C1 segment of cervical spinal cord (tissue), 14 donors: Measurements from ENCODE around the gene IWS1.
"Not testable (repeated sequence)": the region's sequence is repeated elsewhere in the genome, so short reads cannot be mapped to it uniquely, and the experiment has no call there.

Source experiments
- DNase-seq, 14 donors: peaks; one replicate each; lab custom pipeline; 2025; lab: John Stamatoyannopoulos, UW

IWS1 gene

DNA sequence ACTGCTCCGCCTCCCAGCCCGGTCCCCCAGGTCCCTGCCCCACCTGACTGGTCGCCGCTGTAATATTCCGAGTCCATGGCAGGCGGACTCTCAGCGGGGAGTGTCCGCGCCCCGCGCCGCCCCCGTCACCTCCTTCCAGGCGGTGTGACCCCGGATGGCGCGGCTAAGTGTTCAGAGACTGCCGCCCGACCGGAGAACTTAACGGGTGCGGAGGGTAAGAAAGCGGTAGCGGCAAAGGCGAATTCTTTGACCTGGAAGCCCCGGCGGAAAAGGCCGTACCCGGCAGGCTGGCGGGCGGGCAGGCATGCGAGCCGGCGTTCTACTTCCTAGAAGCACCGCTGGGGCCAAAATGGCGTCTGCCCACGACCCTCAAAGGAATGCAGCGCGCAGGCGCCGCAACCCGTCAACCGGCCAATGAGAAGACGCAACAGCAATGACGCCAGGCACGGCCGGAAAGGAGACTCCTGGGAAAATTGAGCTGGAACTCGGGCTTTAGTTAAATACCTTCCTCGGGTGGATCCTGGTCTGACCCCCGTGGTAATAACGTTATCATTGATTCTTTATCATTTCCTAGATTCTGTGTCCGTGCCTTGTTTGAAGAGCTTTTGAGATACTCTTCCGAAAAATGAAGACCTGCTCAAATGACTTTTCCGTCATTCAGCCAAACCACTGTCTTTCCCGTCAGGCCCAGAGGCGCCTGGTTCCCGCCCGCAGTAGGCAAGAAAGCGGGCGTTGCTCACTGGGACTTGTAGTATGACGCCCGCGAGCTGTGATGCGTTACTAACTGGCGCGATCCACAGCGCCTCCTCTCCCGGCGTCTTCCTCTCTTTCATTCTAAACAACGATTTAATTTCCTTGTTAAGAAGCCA lies at the start of gene IWS1:
TSS of gene IWS1 (minus strand) at position 358 of the 869 bp plus-strand sequence. CDS start at position 77, 281 bp downstream.
- DNase-seq: peak; percentile 54 to 98 (median 94)

DNA sequence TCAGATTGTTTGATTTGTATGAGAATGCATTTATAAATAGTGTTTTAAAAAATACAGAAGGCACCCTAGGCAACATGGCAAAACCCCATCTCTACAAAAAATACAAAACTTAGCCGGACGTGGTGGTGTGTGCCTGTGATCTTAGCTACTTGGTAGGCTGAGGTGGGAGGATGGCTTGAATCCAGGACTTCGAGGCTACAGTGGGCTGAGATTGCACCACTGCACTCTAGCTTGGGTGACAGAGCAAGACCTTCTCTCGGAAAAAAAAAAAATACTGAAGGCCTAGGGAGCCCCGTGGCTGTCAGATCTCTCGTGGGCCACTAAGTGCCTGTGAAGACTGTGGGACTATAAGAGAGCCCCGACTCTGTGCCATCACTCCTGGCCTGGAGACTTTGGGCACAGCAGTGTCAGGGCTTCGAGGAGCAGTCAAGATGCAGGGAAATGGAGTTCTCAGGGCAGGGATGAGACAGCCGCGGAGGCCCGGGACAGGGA lies 49.7 kb upstream of the IWS1 start:
- no peak for DNase-seq

DNA sequence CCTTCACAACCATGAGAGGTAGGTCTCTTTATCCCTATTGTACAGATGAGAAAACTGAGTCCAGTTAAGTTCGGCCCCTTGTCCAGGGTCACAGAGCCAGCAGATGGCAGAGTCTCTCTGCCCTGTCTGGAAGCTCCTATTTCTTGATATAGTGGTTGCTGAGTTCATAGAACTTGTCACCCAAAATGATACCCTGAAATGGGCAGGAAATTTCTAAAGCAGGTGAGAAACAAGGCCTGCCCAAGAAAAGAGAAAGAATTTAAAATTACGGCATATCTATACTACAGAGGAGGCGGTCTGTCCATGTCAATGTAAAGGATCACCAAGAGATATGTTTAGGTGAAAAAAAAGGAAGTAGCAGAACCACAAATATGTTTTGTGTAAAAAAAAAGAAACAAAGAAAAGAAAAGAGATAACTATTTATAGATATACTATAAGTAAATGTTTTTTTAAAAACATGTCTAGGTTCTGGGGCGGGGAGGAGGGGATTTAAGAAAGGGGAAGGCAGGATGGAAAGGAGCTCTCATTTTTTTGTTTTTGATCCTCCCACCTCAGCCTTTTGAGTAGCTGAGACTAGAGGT lies 49.0 kb upstream of the IWS1 start:
- DNase-seq: no peak

DNA sequence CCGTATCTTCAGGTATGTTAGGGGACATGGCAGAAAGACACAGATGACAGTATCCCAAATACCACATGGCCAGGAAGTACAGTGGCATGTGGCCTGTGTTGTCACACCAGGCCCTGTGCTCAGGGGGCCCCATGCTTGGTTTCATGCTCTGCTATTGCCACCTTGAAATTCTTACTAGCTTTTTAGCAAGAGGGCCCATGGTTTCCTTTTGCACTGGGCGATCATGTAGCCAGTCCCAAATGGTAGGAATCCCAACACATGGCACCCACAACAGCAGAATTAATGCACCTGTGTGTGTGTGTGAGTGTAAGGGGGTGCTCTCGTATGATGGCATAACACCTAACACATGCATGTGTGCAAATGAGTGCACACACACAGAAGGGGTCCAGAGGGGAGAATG lies 48.4 kb upstream of the IWS1 start:
- no peak for DNase-seq

DNA sequence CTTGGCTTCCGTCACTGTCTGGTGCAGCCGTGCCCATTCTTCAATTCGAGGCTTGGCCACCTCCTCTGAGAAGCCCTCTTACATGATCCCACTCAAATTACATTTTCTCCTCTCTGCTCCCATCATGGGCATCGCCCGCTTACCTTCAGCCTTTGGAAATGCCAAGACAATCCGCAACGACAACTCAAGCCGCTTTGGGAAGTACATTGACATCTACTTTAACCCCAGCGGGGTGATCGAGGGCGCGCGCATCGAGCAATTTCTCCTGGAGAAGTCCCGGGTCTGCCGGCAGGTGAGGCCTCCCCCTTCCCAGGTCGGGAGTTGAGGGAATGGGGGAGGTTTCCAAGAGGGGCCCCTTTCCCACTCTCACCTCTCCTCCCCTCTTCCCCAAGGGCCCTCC lies 47.5 kb upstream of the IWS1 start:
- no peak for DNase-seq

DNA sequence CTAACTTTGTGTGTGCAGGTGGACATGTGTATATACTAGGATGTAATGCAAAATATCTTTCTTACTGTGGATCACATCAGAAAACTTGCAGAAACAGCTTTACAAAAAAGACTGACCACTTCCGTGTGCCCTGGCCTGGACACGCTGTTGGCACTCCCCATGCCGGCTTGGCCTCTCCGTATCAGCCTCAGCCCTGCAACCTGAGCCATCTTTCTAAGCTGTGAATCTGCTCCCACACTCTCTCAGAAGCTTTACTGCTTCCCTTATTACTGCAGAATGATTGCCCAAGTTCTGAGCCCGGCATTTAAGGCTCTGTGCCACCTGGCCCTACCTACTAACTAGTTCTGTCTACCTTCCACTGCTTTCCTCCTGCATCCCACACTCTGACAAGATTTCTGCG lies 47.0 kb upstream of the IWS1 start:
- DNase-seq: no peak

DNA sequence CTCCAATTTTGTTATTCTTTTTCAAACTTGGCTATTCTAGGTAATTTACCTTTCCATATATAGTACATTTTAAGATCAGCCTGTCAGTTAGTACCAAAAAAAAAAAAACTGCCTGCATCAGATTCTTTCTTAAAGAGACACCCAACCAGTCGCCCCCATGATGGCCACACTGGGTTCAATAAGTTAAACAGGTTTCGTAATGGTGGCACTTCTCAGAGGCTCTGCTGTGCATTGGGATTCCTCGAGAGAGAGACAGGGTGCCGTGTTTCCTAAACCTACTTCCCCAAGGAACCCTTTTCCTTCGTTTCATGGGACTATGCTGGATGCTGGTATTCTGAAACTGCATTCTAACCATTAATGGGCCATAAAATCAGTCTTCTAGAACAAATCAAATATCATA lies 46.6 kb upstream of the IWS1 start:
- no peak for DNase-seq

DNA sequence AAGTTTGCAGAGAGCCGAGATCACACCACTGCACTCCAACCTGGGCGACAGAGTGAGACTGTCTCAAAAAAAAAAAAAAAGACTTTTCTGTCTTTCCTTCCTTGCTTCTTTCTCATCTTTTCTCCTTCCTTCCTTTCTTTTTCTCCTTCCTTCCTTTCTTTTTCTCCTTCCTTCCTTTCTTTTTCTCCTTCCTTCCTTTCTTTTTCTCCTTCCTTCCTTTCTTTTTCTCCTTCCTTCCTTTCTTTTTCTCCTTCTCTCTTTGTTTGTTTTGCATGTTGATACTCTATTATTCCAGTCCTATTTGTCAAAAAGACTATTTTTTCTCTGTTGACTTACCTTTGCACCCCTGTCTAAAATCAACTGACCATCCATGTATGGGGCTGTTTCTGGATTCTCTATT lies 46.1 kb upstream of the IWS1 start:
- not testable (repeated sequence) for DNase-seq

DNA sequence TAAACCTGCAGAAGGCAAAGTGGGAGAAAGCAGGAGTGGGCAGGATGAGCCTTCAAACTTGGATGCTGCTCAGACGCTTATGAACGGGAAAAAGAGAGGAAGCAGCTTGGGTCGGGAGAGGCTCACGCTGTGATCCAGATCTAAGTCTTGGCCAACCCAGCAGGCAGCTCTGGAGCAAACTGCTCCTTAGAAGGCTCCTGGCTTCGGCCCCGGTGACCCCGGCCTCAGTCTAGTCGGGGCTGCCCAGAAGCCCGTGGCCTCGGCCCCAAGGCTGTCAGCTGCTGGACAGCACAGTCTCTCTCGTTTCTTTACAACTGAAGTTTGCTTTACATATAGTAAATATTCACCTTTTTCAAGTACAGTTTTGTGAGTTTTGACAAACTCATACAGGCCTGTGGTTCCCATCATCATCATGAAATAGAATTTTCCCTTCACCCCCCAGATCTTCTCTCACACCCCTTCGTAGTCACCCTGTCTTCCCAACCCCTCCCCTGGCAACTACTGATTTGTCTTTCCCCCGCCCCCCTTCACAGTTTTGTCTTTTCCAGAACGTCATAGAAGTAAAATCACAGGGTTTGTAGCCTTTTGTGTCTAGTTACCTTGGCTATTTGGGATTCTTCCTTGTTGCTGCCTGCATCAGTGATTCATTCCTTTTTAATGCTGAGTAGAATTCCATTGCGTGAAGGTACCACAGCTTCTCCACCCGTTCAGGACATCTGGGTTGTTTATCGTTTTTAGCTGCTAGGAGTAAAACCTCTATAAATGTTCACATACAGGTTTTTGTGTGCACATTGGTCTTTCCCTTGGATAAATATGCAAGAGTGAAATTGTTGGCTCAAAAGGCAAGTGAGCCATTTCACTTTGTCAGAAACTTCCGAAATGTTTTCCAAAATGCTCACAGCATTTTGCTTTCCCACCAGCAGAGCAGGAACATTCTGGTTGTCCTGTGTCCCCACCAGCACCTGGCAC lies 44.3 kb upstream of the IWS1 start:
- DNase-seq: peak in 6 of 14 donors; percentile 2 to 61 (median 14)

DNA sequence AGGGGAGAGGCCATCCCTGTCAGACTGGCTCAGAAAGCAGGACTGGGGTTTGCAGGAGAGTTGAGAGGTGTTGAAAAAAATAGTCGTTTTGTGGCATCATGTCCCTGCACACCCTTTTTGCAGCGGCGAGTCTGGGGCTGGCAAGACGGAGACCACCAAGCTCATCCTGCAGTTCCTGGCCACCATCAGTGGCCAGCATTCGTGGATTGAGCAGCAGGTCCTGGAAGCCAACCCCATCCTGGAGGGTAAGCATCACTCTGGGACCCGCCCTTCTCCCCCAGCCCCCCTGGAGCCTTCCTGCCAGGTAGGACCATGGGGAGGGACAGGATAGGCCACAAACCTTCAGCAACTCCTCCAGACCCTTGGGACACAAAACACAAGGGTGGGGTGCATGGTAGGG lies 43.4 kb upstream of the IWS1 start:
- DNase-seq: peak in 1 of 14 donors; percentile 13

DNA sequence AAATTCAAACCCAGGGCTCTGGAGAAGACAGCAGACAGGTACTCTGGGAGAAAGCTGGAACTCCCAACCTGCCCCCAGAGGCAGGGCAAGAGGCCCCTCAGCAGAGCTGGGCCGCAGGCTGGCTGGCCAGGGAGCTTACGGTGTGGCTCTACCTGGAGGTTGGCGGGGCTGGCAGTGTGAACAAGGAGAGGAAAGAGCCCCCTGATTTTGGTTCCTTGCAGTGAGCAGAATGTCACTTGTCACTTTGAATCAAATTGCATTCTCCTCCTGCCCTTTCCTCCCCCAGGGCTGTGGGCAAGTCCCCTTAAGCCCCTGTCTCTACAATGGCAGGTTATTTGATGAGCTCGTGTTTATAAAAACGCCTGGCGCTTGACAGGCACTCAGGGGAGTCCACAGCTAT lies 41.8 kb upstream of the IWS1 start:
- no peak for DNase-seq

DNA sequence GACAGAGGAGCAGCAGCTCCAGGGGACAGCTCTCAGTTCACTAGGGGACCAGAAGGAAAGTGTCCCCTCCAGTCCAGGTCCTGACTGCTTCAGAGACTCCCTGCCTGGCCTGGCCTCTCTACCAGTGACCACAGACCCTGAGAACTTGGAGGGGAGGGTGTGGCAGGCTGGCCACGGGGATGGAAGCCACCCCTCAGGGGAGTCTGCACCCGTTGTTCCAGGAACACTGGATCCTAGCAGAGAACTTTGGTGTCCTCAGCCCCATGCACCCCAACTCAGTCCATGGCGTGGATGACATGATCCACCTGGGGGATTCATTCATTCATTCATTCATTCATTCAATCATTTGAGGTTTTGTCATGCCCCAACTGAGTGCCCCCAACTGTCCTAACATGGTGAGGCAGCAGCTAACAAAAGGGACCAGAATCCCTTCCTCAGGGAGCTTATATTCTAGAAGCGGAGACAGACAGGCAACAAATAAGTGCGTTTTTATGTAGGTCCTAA lies 41.1 kb upstream of the IWS1 start:
- DNase-seq: no peak

DNA sequence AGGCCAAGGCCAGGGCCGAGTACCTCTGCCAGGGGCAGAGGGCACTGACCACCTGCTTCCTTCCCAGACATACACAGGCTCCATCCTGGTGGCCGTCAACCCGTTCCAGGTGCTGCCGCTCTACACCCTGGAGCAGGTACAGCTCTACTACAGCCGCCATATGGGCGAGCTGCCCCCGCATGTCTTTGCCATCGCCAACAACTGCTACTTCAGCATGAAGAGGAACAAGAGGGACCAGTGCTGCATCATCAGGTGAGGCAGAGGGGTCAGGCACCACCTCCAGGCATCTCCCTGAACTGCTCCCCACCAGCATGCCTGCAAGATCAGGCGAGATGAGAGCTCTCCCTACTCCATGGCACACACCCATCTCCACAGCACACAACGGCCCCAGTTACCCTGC lies 40.3 kb upstream of the IWS1 start:
- DNase-seq: no peak

DNA sequence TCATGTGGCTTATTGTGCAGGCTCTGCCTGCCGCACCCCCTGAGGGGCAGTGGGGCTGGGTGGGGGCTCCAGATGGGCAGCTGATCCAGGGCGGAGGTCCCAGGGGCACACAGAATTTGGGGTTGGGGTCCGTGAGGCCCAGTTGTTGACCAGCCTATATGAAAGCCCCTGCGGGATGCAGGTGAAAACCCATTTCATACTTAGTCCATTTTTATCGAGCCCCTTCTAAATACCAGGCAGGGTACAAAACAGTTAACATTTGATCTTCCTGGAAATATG lies 39.8 kb upstream of the IWS1 start:
- no peak for DNase-seq

DNA sequence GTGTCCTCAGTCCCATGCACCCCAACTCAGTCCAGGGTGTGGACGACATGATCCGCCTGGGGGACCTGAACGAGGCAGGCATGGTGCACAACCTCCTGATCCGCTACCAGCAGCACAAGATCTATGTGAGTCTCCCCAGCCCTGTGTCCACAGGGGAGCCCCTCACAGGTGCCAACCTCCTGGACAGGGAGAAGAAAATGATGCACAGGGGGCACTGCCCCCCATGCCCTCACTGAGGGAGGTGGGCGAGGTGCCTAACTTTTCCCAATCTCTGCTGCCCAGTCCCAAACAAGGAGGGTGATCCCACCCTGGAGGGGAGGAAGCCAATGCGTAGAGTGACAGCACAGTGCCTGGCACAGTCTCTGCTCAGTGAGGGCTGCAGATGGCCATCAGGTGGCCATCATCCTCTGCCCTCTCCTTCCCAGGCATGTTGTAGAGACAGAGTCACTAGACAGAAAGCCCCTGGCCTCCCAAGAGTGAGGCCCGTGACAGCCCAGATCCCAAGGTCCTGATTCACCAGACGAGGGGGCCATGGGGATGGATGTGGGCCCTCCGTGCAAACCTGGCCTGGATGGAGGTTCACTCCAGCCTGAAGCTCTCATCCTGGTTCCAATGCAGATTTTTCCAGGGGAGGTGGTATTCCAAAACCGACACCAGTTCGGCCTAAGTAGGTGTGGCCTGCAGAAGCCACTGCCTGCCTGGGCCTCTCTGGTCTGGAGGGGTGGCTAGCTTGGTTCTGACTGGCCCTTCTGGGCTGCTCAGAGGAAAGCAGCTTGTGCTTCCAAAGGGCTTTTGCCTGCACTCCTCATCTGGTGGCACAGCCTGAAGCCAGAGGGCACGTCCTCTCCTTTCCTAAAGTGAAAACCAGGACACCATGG lies 39.2 kb upstream of the IWS1 start:
- no peak for DNase-seq

DNA sequence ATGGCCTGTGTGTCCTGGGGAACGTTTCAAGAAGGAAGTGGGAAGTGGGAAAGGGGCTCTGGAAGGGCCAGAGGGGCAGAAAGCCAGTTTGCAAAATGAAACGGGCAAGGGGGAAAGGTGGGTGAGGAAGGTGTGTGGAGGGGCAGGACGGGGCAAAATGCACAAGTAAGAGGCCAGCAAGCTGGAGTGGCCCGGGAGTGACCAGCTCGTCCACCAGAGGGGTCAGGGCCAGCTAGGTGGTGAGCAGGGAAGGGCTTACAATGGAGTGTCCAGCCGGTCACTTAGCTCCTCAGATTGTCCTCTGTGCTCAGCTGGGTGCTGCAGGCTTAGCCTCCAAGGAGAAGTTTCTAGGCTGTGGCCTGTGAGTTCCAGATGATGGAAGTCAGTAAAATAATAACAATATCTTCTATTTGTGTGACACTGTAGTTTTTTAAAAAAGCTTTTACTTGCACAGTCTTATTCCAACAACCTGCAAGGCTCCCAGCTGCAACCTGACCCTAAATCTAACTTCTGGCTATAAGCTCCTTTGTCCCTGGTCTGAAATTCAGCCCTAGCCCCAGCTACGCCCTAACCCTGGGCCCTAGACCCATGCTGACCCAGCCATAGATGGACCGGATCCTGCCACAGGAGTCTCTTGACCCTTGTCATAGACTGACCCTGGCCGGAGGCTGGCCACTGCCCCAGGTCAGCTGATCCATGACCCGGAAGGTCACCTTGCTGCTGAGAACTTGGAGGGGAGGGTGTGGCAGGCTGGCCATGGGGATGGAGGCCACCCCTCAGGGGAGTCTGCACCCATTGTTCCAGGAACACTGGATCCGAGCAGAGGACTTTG lies 38.4 kb upstream of the IWS1 start:
- DNase-seq: no peak

DNA sequence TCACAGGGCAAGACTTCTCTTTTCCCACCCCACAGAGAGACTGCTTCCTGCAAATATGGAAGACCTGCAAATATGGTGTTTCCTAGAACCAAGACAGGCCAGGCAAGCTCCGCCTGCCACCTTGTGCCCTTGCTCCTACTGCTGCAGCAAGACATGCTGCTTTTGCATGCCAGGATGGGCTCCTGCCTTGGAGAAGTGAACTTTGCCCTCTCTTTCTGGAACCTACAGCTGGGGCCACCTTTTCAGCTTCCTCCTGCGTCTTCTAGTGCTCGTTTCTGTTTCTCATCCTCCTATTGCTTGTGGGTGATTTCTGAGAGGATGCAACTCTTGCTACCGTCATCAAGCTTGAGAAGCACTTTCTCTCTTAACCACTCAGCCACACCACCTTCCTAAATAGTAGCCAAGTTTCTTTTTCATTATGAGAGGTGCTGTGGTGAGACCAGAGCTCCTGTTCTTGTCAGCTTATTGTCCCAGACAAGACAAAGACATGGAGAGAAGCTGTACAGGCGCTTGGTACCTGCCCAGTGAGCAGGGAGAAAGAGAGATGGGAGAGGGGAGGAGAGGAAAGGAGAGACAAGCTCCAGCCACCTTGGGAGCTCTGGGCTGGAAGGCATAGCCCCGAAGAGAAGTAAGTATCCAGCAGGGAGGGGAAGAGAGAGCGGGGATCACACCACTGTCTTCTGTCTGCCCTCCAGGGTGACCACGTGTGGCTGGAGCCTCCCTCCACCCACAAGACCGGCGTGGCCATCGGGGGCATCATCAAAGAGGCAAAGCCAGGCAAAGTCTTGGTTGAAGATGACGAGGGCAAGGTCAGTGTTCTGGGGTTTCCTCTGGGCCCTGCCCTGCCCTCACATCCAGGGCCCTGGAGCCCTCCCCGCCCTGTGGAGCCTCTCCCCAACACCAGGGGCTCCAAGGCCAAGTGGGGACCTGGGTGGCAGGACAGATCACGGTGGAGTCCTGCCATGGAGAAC lies 37.5 kb upstream of the IWS1 start:
- no peak for DNase-seq

DNA sequence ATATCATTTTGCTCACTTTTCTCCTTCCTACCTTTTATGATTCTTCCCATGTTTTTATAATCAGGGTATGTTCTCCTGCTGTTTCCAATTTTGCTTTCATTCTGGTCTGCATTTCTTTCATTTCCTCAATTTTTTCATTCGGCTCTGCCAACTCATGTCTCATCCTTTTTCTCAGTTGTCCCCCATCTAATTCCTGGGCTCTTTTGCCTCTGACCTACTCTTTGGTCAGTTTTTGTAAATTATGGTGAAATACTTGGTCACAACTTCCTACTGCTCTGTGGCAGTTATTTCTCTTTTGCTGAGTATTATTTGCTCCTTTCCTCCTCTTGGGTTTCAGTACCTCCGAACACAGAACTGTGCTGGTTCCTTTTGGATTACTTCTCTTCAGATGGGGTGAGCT lies 36.6 kb upstream of the IWS1 start:
- DNase-seq: no peak

DNA sequence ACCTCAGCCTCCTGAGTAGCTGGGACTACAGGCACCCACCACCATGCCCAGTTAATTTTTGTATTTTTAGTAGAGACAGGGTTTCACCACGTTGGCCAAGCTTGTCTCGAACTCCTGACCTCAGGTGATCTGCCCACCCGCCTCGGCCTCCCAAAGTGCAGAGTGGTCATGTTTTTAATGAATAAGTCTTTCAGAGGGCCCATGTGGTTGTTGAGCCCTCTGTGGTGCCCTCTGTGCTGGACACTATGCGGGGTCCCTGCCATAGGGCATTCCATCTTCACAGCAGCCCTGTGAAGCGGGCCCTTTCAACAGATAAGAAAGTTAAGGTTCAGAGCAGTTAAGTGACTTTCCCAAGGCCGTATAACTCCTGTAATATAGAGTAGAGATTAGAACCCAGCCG lies 35.1 kb upstream of the IWS1 start:
- DNase-seq: no peak
